Testis (tissue), 2 donors: ENCODE measurements around the gene PI16.

Experiments used
- POLR2A ChIP-seq: fragments of 450-650 bp; IDR thresholded peaks from one replicate; pipeline ENCODE4 v1.6.1; 2017; ENCODE audit warnings: antibody characterized with exemption, mild to moderate bottlenecking, moderate library complexity
- TF ChIP-seq, protein P1 (sequence below), 3 experiments: fragments of 450-650 bp in 2 of 3; fragments of 200-600 bp in 1 of 3; sonication (generic) in 1 of 3; IDR thresholded peaks; one replicate each; pipeline ENCODE4 v1.5.1; 2016 to 2019; ENCODE audit warnings: antibody characterized with exemption in 3 of 3, mild to moderate bottlenecking in 2 of 3, moderate library complexity in 1 of 3

DNA sequence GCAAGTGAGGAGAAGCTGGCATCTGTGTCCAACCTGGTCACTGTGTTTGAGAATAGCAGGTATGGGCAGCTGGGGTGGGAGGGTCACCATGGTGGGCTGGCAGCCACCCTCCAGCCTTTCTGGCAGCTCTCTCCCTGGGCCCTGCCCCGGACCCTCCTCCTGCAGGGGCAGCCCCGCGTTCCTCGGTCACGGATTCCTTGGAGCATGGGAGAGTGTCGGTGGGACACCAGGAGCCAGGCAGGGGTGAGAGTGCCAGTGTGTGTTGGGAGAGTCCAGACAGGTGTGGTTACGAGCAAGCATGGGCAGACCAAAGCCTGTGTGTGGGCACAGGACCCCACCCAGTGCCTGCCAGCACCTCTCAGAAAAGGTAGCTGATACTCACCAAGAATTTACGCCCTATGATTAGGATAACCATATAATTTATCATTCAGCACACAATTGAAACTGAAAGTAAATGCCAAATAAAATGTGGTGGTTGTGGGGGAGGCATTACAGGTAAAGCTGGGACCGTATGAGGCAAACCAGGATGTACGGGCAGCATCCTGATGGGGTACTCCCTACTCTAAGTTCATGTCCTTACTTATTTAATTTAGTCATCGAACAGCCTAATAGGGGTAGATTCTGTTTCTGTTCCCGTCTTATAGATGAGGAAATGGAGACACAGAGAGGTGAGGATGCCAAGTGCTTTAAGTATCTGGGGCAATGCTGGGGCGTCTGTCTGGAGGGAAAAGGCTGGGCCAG lies 51.5 kb downstream of the PI16 start:
- TF ChIP-seq POLR2A = no peak
- TF ChIP-seq, protein P1, sequence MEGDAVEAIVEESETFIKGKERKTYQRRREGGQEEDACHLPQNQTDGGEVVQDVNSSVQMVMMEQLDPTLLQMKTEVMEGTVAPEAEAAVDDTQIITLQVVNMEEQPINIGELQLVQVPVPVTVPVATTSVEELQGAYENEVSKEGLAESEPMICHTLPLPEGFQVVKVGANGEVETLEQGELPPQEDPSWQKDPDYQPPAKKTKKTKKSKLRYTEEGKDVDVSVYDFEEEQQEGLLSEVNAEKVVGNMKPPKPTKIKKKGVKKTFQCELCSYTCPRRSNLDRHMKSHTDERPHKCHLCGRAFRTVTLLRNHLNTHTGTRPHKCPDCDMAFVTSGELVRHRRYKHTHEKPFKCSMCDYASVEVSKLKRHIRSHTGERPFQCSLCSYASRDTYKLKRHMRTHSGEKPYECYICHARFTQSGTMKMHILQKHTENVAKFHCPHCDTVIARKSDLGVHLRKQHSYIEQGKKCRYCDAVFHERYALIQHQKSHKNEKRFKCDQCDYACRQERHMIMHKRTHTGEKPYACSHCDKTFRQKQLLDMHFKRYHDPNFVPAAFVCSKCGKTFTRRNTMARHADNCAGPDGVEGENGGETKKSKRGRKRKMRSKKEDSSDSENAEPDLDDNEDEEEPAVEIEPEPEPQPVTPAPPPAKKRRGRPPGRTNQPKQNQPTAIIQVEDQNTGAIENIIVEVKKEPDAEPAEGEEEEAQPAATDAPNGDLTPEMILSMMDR (IDR thresholded peaks at IDR 0.05) = no peak
